Keratinocyte (primary cell): ENCODE data around the gene RARS2. TPM values are rescaled to one million over a fixed set of nuclear protein-coding genes. Genes with fewer than 3 reads are reported as not detected.

Experiments used
- DNase-seq: peaks from one replicate; pipeline ENCODE4 v3.0.0-alpha.2; 2011; ENCODE audit warnings: low read depth, missing footprints, low spot score
- FAIRE-seq: peaks from 2 replicates; lab custom pipeline; 2011; peaks lifted over from hg19 to GRCh38; lab: Jason Lieb, UNC
- H2AFZ ChIP-seq: 2 replicates; pipeline ENCODE4 v1.6.0; 2012; ENCODE audit warnings: low read length, control low read depth, inconsistent platforms; ENCODE audit not compliant: control insufficient read depth
- H3K27ac ChIP-seq: 2 replicates; pipeline ENCODE4 v1.5.1; 2011; ENCODE audit warnings: low read length; ENCODE audit not compliant: control insufficient read depth, insufficient read depth
- H3K27me3 ChIP-seq: 3 replicates; pipeline ENCODE4 v1.6.0; 2011; ENCODE audit warnings: low read length; ENCODE audit not compliant: control insufficient read depth, insufficient read depth; ENCODE audit errors: extremely low read depth
- H3K36me3 ChIP-seq, 2 experiments: 2 replicates in 1 of 2; 3 replicates in 1 of 2; pipeline ENCODE4 v1.5.1; 2011; ENCODE audit warnings: low read length in 2 of 2, mild to moderate bottlenecking in 1 of 2; ENCODE audit not compliant: control insufficient read depth in 2 of 2, insufficient read depth in 2 of 2; ENCODE audit errors: extremely low read depth in 1 of 2
- H3K4me1 ChIP-seq: 3 replicates; pipeline ENCODE4 v1.5.1; 2011; ENCODE audit warnings: low read length; ENCODE audit not compliant: control insufficient read depth, insufficient read depth; ENCODE audit errors: extremely low read depth
- H3K4me2 ChIP-seq: 3 replicates; pipeline ENCODE4 v1.6.0; 2011; ENCODE audit warnings: low read depth, low read length; ENCODE audit not compliant: control insufficient read depth, insufficient read depth; ENCODE audit errors: extremely low read depth
- H3K4me3 ChIP-seq, 3 experiments: fragments of 200-600 bp in 1 of 3; sonication (generic) in 1 of 3; 2 replicates in 2 of 3; 3 replicates in 1 of 3; pipeline ENCODE4 v1.5.1; 2011 to 2016; ENCODE audit warnings: low read length in 3 of 3, mild to moderate bottlenecking in 3 of 3, control low read depth in 2 of 3, inconsistent platforms in 1 of 3, low read depth in 1 of 3, mixed read lengths in 1 of 3, mixed run types in 1 of 3, moderate library complexity in 1 of 3; ENCODE audit not compliant: control insufficient read depth in 2 of 3, insufficient read depth in 2 of 3; ENCODE audit errors: extremely low read depth in 1 of 3
- H3K79me2 ChIP-seq: 2 replicates; pipeline ENCODE4 v1.6.0; 2012; ENCODE audit warnings: low read length; ENCODE audit not compliant: control insufficient read depth, insufficient read depth
- H3K9ac ChIP-seq: 3 replicates; pipeline ENCODE4 v1.6.0; 2011; ENCODE audit warnings: low read length; ENCODE audit not compliant: control insufficient read depth, insufficient read depth; ENCODE audit errors: extremely low read depth
- H3K9me1 ChIP-seq: 3 replicates; pipeline ENCODE4 v1.6.0; 2011; ENCODE audit warnings: low read length; ENCODE audit not compliant: control insufficient read depth, insufficient read depth; ENCODE audit errors: extremely low read depth
- H3K9me3 ChIP-seq: 2 replicates; pipeline ENCODE4 v1.5.1; 2012; ENCODE audit warnings: low read depth, low read length; ENCODE audit not compliant: control insufficient read depth
- H4K20me1 ChIP-seq: 3 replicates; pipeline ENCODE4 v1.6.0; 2011; ENCODE audit warnings: low read length; ENCODE audit not compliant: control insufficient read depth, insufficient read depth; ENCODE audit errors: extremely low read depth
- CTCF ChIP-seq, 3 experiments: IDR thresholded peaks in 1 of 3; conservative IDR thresholded peaks in 1 of 3; optimal IDR thresholded peaks in 1 of 3; 2 replicates in 2 of 3; 3 replicates in 1 of 3; pipeline versions ENCODE3 to v1.5.1; 2011; ENCODE audit warnings: low read length in 3 of 3, mild to moderate bottlenecking in 3 of 3, moderate library complexity in 2 of 3, control low read depth in 1 of 3, inconsistent platforms in 1 of 3; ENCODE audit not compliant: insufficient read depth in 2 of 3; ENCODE audit errors: extremely low read depth in 1 of 3
- EZH2 ChIP-seq: IDR thresholded peaks from one replicate; pipeline ENCODE4 v1.6.1; 2012; ENCODE audit warnings: inconsistent platforms, mild to moderate bottlenecking, low read length, moderate library complexity
- dilution Hi-C: fragments of 300-500 bp; cut with MboI; formaldehyde crosslinking; loops from one replicate; pipeline ENCODE4 v1.7.0; 2020; ENCODE audit warnings: low sequenced_read_pairs; ENCODE audit not compliant: extremely low pct_ligation_motif_present
- polyA plus RNA-seq, 5 experiments: library from polyadenylated mRNA; depleted of rRNA in 3 of 5; stranded (reverse) in 3 of 5; stranded (forward) in 1 of 5; unstranded in 1 of 5; fragments of >200 nt; gene quantifications; 1 replicate in 1 of 5; 2 replicates in 3 of 5; 3 replicates in 1 of 5; pipeline versions ENCODE4 v1.2.1 to v1.2.3, GENCODE V29; 2011 to 2012; ENCODE audit warnings: missing spikeins in 2 of 5, low read depth in 1 of 5, low replicate concordance in 1 of 5

Gene RARS2
- polyA plus RNA-seq, 1 donor (not counting 4 experiments of a cell fraction or from before 2014, with no cell fraction given), result 20.3 TPM

DNA sequence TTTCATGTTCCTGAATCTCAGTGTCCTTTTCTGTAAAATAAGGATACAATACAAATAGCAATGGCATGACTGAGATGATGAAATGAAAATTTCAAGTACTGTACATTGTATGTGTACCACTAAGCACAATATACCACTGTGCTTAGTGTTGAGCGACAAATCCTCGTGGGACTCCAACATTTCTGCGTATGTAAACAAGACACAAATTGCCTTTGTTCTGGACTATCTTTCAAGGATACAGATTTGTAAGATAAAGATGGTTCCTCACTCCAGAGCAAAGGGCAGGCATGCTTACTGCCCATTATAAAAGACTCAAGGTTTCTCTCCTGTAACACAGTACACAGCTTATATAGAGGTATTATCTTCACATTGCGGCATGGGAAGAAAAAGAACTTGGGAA, 6.0 kb downstream of the RARS2 start:
- FAIRE-seq, result no peak
- TF ChIP-seq EZH2 (no peak), CTCF (optimal IDR thresholded peaks at IDR 0.05 in 1 of 3, IDR thresholded peaks at IDR 0.05 in 1 of 3, conservative IDR thresholded peaks at IDR 0.05 in 1 of 3; ENCODE audit: extremely low read depth in 1 of 3, insufficient read depth in 2 of 3, low read length in 3 of 3) (no peak)

DNA sequence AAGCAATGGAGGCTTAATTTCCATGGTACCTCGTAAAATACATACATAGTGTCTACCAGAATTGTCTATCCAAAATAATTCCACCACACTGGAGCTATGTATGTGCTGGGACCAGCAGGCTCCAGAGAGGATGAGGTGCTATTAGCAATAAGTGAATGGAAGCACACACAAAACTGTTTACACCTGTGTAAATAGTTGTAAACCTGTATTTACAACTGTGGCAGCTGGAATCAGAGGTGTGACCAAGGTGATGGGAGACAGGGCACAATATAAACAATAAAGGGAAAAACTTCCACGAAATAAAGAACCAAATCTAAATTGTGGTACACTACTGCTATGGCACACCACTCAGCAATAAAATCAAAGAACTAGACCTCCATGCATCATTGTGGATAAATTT, 14.4 kb downstream of the RARS2 start:
- Histone ChIP-seq H3K9ac (no peak overlapping the region), H3K4me2 (no peak overlapping the region), H3K9me3 (no peaks in the 10 kb centered on the region), H4K20me1 (no peaks in the 10 kb centered on the region), H3K4me1 (peaks cover 5% of the 10 kb centered on the region), H3K9me1 (peaks cover 2% of the 10 kb centered on the region), H3K27ac (no peak overlapping the region), H3K79me2 (peaks cover 69% of the 10 kb centered on the region), H3K27me3 (no peaks in the 10 kb centered on the region), H2AFZ (no peak overlapping the region), H3K4me3 (no peak overlapping the region), H3K36me3 (peaks cover 0 to 1% of the 10 kb centered on the region in 2 experiments)
- TF ChIP-seq EZH2 (no peak), CTCF (optimal IDR thresholded peaks at IDR 0.05 in 1 of 3, IDR thresholded peaks at IDR 0.05 in 1 of 3, conservative IDR thresholded peaks at IDR 0.05 in 1 of 3; ENCODE audit: extremely low read depth in 1 of 3, insufficient read depth in 2 of 3, low read length in 3 of 3) (no peak)
- dilution Hi-C loops, result no loop called here
- FAIRE-seq, result no peak
- no peak for DNase-seq

More for the DNA sequence above, 6.0 kb downstream of the RARS2 start:
- Histone ChIP-seq H3K36me3 (peaks cover 5 to 6% of the 10 kb centered on the region in 2 experiments), H4K20me1 (no peaks in the 10 kb centered on the region), H3K79me2 (peaks cover 74% of the 10 kb centered on the region), H3K27ac (no peak overlapping the region), H3K9me1 (no peaks in the 10 kb centered on the region), H3K9me3 (no peaks in the 10 kb centered on the region), H2AFZ (no peak overlapping the region), H3K9ac (no peak overlapping the region), H3K4me1 (peaks cover 5% of the 10 kb centered on the region), H3K4me3 (no peak overlapping the region), H3K4me2 (no peak overlapping the region), H3K27me3 (no peaks in the 10 kb centered on the region)
- no peak for DNase-seq
- dilution Hi-C loops, result no loop called here
